Eye (tissue), 1 donor: ENCODE results near the gene CCBE1.
"Not testable (repeated sequence)": the region's sequence is repeated elsewhere in the genome, so short reads cannot be mapped to it uniquely, and the experiment has no call there.

ENCODE experiments used
- DNase-seq: peaks from one replicate; pipeline ENCODE4 v3.0.0-alpha.2; 2015

The CCBE1 gene

DNA sequence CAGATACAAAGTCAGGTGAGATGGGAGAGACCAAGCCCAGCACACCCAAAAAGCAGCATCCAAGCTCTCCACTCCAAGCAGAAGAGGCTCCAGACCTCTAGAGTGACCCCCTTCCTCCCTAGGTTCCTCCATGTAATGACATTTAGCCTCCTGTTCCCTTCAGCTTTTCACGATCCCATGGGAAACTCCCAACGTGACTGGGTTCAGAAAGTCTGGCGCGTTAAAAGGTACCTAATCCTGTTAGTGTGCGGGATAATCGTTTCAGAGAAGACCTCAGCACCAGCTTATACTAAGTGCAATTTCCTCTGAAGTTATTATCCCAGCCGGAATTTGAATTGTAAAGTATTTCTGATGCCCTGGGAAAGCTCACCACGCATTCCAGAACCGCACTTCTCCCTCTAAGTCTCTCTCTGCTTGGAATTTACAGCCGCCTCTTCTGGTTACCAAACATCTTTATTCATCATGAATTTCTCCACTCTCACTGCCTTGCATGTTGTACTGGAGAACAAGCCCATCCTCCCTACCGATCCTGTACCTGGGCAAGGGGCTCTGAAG is 46.9 kb downstream of the CCBE1 start:
- DNase-seq = peak; percentile 21

DNA sequence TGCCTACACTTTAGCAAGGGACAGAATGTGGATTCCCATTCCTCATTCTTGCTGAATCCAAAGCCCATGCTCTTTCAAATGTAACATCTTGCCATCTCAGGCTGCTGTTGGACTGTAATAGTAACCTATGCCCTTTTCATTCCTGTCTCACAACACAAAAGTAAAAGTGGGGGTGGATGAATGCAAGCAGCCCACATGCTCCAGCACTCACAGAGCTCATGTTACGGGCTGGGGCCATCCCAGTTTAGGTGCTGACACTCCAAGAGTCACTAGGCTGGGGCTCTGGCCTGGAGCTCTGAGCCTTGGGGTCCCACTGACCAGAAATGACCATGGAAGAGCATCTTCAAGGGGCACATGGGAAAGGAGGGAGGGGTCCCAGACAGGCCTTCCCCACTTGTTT is 47.6 kb downstream of the CCBE1 start:
- no peak for DNase-seq

DNA sequence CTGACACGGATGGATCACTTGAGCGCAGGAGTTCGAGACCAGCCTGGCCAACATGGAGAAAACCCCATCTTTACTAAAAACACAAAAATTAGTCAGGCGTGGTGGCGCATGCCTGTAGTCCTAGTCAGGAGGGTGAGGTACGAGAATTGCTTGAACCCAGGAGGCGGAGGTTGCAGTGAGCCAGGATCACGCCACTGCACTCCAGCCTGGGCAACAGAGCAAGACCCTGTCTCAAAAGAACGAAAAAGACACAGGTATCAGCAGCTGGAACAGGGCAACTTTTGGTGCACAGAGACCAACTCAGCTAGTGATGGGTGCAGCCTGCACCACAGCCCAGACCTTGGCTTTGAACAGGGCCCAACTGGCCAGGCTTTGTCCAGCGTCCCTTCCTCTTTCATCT is 48.8 kb downstream of the CCBE1 start:
- DNase-seq = not testable (repeated sequence)

DNA sequence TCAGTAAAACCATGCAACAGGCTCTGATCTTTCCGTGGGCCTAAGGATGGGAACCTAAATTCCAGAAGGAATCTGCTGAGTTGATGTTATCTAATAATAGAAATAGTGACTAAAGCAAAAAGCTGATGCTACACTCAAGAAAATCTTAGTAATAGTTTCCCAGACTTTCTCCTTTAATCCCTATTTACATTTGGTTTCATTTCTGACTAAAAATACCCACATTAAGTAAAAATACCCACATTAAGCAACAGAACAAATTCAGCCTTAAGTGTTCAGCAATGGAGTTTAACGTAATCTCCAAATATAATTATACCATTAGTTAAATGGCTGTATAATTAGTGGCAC is 50.3 kb downstream of the CCBE1 start:
- no peak for DNase-seq

DNA sequence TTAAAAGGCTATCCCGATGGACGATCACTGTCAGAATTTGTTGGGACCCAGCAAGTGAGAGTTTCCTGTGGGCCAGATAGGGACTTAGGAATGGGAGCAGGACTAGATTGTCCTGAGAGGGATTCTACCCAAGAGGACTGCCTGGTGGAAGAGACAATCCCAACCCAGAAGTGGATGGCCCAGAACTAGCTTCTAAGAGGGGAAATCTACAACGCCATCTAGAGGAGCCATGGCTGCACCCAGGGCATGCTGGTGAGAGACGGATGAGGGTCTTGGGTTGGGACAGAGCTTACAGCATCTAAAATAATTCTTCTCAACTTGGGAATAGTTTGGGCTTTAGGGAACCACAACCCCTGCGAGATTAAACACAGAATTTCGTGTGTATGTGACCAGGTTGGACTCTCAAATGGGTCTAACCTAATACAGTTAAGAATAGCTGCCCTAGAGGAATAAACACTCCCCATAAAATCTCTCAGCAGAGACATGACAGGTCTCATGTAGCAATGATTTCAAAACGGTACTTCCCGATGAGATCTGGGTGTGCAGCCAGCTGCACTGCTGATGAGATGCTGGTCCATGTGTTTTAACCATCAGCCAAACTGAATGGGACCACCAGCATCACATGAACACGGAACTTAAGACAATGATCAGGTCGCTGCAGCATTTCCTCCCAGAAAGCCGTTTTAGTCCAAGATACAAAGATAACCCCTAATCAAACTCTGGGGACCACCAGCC is 50.8 kb downstream of the CCBE1 start:
- DNase-seq = no peak

DNA sequence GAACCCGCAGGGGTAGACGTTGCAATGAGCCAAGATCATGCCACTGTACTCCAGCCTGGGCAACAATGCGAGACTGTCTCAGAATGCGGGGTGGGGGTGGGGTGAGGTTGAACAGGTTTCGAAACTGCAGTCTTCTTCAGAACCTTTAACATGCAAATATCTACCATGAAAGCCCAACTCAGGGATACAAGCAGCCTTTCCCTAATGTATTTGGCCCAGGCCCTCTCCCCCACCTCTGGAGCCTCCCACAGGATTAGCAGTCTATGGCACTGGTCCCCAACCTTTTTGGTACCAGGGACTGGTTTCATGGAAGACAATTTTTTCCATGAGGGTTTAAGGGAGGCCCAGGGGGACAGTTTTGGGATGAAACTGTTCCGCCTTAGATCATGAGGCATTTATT is 53.5 kb downstream of the CCBE1 start:
- DNase-seq = no peak

DNA sequence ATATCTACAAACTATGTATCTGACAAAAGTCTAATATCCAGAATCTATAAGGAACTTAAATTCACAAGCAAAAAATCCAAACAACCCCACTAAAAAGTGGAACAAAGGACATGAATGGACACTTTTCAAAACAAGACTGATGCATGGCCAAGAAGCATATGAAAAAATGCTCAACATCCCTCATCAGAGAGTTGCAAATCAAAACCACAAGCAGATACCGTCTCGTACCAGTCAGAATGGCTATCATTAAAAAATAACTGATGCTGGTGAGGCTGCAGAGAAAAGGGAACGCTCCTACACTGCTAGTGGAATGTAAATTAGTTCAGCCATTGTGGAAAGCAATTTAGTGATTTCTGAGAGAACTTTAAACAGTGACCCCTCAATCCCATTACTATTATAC is 56.5 kb downstream of the CCBE1 start:
- no peak for DNase-seq

DNA sequence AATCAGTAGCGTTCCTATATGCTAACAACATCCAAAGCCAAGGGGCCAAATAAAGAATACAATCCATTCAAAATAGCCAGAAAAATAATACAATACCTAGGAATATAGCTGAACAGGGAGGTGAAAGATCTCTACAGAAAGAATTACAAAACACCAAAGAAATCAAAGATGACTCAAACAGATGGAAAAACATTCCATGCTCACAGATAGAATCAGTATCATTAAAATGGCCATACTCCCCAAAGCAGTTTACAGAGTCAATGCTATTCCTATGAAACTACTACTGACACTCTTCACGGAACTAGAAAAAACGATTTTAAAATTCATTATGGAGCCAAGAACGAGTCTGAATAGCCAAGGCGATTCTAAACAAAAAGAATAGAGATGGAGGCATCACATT is 57.4 kb downstream of the CCBE1 start:
- no peak for DNase-seq

DNA sequence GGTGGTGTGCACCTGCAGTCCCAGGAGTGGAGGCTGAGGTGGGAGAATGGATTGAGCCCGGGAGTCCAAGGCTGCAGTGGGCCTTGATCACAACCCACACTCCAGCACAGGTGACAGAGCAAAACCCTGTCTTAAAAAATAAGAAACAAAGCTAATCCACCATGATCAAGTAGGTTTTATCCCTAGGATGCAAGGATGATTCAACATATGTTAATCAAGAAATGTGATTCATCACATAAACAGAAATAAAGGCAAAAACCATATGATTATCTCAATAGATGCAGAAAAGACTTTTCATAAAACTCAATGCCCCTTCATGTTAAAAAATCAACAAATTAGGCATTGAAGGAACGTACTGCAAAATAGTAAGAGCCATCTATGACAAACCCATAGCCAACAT is 58.1 kb downstream of the CCBE1 start:
- no peak for DNase-seq

DNA sequence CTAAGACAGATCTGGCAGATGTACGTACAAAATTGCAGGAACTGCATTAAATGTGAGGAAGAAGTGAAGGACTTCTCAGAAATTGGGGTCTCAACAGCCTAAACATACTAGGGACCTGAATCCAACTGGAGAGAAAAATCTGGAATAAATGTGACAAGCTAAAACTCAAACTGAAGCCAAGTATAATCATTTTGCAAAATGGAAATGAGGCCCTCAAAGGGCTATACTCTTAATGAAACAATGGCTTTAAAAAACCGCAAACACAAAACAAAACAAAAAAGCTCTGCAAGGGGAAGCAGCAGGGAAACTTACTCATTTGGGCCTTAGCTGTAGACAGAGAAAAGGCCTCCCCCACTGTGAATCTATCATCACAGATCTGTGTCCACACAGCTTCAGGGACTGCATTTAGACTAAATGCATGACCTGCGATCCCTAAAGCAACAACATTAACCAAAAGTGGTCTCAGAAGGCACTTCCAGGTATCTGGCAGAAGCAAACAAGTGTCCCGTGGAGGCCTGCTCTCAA is 63.2 kb downstream of the CCBE1 start:
- no peak for DNase-seq

DNA sequence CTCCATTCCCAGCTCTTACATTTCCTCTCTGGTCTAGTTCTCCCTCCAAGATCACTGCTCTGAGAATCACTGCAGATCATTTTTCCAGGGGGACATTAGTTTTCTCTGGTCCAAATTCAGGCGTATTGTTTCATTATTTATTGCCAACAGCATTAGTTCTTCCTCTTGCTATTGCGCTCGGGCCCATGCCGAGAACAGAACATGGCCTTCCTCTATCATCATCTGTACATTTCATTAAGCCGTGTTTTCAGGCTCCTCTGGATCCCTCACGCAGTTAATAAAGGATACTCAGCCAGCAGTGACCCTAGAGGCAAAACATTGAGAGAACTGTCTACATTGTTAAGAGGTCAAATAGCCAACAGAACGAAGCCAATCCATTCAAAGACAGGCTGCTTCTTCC is 63.9 kb downstream of the CCBE1 start:
- DNase-seq = no peak

DNA sequence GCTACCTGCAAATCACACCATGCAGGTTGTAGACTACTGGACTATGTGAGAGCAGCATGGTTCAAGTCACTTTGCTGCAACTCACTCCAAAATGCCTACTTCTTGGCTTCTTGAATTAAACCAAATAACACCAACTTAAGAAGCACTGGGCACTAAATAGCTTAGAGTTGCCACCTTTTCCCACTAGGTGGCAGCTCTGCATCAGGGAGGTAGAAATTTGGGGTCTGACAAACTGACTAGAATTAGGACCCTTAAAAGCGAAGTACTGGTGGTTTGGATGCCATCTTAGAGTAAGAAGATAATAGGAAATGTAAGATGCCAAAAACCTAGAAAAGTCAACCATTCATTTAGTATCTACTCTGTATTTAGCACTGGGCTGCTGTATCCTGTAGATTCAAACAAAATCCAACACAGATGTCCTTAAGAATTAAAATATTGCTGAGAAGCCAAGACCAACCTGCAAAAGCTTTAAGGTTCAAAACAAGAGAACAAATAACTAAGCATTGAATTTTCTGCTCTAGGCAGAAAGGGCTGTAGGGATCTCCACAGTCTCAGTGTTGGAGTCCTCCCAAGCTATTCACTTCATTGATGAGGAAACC is 65.5 kb downstream of the CCBE1 start:
- no peak for DNase-seq

DNA sequence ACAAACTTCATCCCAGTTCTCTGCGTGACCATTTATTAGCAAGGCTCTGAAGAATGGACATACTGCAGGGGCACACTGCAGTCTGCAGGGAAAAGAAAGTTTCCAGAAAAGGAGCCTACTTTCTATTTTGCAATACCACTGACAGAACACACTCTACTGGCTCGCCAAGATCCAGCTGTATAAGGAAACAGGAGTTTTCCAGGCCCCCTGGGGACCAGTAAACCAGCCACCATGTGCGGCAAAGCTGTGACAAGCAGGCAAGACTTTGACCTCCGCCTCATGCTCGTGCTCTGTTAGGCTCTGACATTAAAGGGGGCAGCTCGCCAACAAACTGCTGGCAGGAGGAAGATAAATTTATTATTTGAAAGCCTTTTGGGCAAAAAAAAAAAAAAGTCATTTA is 67.3 kb downstream of the CCBE1 start:
- DNase-seq = no peak

DNA sequence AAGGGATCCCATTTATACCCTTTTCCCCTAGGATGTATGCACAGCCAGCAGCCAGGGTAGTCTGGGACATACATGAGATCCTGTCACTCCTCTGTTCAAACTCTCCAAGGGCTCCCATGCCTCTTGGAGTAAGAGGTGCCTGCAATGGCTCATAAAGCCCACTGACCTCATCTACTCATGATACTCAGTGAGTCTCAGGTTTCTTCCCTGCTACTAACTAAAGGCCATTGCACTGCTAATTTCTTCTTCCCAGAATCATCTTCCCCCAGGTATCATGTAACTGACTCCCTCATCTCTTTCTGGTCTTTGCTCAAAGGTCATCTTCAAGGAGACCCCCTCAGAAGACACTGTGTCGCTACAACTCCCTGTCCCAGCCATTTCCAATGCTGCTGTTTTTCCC is 68.2 kb downstream of the CCBE1 start:
- no peak for DNase-seq

DNA sequence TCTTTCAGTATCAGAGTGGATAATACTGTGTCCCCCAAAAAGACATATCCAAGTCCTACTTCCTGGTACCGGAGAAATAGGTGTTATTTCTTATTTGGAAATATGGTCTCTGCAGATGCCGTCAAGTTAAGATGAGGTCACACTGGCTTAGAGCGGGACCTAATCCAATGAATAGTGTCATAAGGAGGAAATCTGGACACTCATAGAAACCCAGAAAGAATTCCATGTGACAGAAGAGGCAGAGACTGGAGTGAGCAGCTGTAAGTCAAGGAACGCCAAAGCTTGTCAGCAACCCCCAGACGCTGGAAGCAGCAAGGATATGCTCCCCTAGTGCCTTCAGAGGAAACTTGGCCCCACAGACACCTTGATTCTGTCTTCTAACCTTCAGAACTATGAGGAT is 69.8 kb downstream of the CCBE1 start:
- no peak for DNase-seq

DNA sequence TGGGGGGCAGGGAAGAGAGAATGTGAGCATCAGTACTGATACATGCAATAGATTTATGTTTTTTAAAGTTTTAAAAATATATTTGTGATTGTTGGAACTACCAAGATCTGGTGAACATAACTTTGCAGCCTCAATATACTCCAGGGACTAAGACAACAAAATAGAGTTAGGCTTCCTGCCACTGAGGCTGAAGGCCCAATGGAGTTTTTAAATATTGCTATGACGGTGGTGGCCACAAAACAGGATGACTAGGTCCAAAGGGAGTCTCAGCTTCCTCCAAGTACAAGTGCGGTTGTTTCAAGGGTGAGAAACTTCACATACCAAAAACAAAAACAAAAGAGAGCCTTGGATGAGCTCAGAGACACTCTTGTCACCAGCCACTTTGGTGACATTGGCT is 72.9 kb downstream of the CCBE1 start:
- no peak for DNase-seq

DNA sequence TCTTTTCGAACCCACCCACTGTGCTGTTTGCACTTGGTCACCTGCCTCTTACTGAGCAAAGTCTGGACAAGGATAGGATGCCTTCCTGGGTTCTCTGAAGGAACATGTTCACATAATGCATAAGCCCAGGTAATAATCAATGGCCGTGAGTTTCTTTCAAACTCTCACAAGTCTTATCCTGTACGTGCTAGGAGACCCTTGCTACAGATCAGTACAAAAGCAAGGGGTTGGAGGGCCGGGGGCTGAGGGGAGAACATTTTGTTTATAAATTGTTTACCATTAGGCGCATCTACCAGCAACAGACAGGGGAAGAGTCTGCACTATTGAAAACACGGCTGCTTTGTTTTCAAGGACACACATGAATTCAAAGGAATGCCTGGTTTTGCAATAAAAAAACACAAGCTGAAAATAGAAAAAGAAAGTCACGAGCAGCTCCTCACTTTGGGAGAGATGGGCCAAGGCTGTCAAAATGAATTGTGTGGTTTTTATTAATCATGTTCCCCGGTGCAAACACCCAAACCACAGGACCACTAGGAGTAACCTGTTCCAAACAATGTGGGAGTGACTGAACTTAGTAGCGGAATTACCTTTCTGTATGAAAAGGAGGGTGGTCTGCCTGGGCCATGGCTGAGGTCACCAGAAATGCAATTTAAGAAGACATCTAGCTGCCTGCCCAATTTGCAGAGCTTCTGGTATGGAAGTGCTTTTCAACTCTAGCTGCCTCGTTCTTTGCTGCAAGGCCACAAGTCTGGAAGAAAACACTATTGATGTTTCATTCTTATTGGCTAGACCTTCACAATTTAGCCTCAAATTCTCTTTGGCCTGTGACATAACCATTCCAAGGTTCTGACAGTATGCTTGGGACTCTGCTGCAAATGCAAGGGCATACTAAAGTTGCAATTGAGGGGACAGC is 73.5 kb downstream of the CCBE1 start:
- no peak for DNase-seq

DNA sequence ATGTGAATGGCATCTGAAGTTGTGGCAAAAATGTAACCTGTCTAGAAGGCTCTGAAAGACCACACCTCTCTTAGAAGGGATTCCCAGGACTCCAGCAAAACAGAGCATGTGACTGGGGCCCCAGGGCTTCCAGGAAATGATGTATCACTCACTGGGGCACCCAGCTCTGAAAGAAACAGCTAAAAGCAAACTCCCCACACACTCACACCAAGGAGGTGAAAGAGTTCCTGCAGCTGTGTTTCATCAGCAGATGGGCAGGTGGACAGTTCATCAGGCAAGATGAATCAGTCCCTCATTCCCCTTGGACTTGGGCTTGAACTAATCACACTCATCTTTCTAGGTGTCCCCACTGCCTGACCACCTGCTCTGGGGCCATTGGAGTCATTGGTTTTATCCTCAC is 76.2 kb downstream of the CCBE1 start:
- no peak for DNase-seq

DNA sequence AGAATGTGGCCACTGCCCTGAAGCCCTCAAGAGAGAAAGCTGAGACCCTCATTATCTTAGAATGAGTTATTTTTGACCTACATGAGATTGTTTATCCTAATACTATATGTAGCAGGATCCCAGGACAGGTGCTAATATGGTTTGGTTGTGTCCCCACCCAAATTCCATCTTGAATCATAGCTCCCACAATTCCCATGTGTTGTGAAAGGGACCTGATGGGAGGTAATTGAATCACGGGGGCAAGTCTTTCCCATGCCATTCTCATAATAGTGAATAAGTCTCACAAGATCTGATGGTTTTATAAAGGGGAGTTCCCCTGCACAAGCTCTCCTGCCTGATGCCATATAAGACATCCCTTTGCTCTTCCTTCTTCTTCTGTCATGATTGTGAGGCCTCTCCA is 76.8 kb downstream of the CCBE1 start:
- no peak for DNase-seq

DNA sequence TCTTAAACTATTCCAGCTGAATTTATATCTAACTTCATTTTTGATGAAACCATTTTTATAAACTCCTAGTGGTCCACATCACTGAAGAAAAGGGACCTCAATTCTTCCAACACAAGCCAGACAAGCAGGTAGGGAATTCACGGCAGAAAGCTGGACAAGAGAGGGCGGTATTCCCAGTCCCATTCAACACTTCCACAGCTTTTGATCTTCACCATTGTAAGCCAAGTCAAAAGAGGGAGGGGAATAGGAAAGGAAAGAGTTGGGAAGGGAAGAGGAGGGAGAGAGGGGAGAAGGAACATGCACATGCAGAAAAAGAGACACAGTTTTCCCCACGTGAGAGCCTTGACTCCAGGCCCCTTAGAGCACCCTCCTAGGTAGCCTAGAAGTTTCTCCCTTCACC is 77.4 kb downstream of the CCBE1 start:
- DNase-seq = no peak

DNA sequence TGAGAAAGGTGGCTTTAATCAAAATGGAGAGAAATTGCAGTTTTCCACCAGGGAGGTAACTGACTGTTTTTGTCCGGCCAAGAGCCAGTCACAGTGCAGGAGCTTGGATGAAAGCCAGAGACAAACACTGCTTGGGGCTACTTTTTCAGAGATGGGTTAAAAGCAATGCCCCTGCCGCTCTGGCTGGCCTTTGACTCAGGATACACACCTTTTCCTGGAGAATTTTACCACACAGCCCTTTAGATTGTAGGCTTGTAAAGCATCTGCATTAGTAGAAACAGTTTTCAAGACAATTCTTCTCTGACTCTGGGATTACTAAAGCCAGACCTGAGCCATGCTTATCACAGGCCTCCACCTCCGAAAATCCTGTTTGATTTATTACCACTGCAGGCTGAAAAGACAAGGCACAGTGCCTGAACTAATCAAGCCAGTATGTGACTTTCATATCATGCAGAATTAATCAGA is 79.7 kb downstream of the CCBE1 start:
- DNase-seq = no peak

DNA sequence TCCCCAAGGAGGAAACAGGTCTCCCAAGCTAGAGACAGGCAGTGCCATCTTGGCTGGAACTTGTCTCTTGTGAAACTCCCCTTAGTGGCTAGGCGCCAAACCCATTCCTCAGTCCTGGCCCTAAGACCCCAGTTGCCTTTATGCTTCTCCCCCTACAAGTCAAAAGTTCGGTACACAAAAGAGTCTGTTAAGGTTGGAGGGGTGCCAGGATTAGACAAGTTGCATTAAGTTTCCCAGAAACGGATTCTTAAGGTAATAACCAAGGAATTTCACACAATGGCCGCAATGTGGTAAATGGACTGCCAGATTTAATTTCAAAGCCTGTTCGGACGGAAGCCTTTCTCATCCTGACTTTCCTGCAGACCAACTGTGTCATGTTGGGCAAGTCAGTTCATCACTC is 80.7 kb downstream of the CCBE1 start:
- DNase-seq = no peak

DNA sequence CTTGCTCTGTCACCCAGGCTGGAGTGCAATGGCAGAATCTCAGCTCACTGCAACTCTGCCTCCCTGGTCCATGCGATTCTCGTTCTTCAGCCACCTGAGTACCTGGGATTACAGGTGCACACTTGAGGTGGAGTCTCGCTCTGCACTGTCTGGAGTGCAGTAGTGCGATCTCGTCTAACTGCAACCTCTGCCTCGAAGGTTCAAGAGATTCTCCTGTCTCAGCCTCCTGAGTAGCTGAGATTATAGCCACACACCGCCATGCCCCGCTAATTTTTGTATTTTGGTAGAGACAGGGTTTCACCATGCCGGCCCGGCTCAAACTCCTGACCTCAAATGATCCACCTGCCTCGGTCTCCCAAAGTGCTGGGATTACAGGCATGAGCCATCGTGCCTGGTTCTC is 83.3 kb downstream of the CCBE1 start:
- DNase-seq = no peak
